Gastroesophageal sphincter (tissue), 3 donors: ENCODE data around the gene TMEM108.

Experiments
- POLR2A ChIP-seq, 2 donors: fragments of 450-650 bp; IDR thresholded peaks; one replicate each; pipeline ENCODE4 v1.6.1; 2017; ENCODE audit warnings: antibody characterized with exemption in 2 of 2, mild to moderate bottlenecking in 2 of 2, moderate library complexity in 1 of 2
- POLR2AphosphoS5 ChIP-seq: sonication (generic); formaldehyde crosslinking; IDR thresholded peaks from one replicate; pipeline ENCODE4 v1.6.1; 2017; ENCODE audit warnings: antibody characterized with exemption
- TF ChIP-seq, protein P1 (sequence below), 4 experiments: fragments of 200-600 bp in 2 of 4; fragments of 450-650 bp in 2 of 4; sonication (generic) in 1 of 4; IDR thresholded peaks; one replicate each; pipeline ENCODE4 v1.5.1; 2017 to 2019; ENCODE audit warnings: antibody characterized with exemption in 4 of 4, mild to moderate bottlenecking in 2 of 4, moderate library complexity in 2 of 4

- no peak for TF ChIP-seq POLR2A (IDR thresholded peaks at IDR 0.05)
- TF ChIP-seq, protein P1, sequence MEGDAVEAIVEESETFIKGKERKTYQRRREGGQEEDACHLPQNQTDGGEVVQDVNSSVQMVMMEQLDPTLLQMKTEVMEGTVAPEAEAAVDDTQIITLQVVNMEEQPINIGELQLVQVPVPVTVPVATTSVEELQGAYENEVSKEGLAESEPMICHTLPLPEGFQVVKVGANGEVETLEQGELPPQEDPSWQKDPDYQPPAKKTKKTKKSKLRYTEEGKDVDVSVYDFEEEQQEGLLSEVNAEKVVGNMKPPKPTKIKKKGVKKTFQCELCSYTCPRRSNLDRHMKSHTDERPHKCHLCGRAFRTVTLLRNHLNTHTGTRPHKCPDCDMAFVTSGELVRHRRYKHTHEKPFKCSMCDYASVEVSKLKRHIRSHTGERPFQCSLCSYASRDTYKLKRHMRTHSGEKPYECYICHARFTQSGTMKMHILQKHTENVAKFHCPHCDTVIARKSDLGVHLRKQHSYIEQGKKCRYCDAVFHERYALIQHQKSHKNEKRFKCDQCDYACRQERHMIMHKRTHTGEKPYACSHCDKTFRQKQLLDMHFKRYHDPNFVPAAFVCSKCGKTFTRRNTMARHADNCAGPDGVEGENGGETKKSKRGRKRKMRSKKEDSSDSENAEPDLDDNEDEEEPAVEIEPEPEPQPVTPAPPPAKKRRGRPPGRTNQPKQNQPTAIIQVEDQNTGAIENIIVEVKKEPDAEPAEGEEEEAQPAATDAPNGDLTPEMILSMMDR (IDR thresholded peaks at IDR 0.05), result peak in 1 of 4 experiments; percentile 53
- no peak for TF ChIP-seq POLR2AphosphoS5
These were observed 339.2 kb downstream of the TMEM108 start for GRCh38 chr3:133377396-133377795.
